ENCODE measurements around the gene ARIH2. TPM values are rescaled to one million over a fixed set of nuclear protein-coding genes. Genes with fewer than 3 reads are reported as not detected.

The ARIH2 gene
- total RNA-seq, 4 donors from 2014 or later = 57.9 to 148 (median 61.8) TPM

GRCh38 chr3:48950051-48950450 lies 31.4 kb downstream of the ARIH2 start:
- no peaks in the 10 kb centered on the region for H3K27me3 ChIP-seq
- 88% methylated on average over 1 of the region's 1 CpG for WGBS

GRCh38 chr3:48951764-48952163 lies 33.1 kb downstream of the ARIH2 start:
- no peaks in the 10 kb centered on the region for H3K9me3 ChIP-seq
- H3K4me1 ChIP-seq = peaks cover 10% of the 10 kb centered on the region
- H3K27me3 ChIP-seq = no peaks in the 10 kb centered on the region
- peaks cover 13% of the 10 kb centered on the region for H3K36me3 ChIP-seq
- DNase-seq (ENCODE audit: low spot score in 2 of 2) = no peak
- WGBS = 92% methylated on average over 4 of the region's 4 CpGs
- no peak overlapping the region for H3K4me3 ChIP-seq
- TF ChIP-seq POLR2AphosphoS5 (IDR thresholded peaks at IDR 0.05) (no peak), EP300 (IDR thresholded peaks at IDR 0.05) (no peak), CTCF (IDR thresholded peaks at IDR 0.05) (no peak), POLR2A (IDR thresholded peaks at IDR 0.05) (no peak)
- H3K27ac ChIP-seq = no peak overlapping the region

More at GRCh38 chr3:48950051-48950450, 31.4 kb downstream of the ARIH2 start:
- H3K36me3 ChIP-seq = peaks cover 22% of the 10 kb centered on the region
- no peaks in the 10 kb centered on the region for H3K9me3 ChIP-seq
- DNase-seq (ENCODE audit: low spot score in 2 of 2) = no peak
- H3K4me3 ChIP-seq = no peak overlapping the region
- TF ChIP-seq POLR2A (IDR thresholded peaks at IDR 0.05) (no peak), POLR2AphosphoS5 (IDR thresholded peaks at IDR 0.05) (no peak), CTCF (IDR thresholded peaks at IDR 0.05) (no peak), EP300 (IDR thresholded peaks at IDR 0.05) (no peak)
- peaks cover 10% of the 10 kb centered on the region for H3K4me1 ChIP-seq
- no peak overlapping the region for H3K27ac ChIP-seq

GRCh38 chr3:48952510-48953118 lies 34.0 kb downstream of the ARIH2 start:
- Histone ChIP-seq H3K9me3 (no peaks in the 10 kb centered on the region), H3K36me3 (peaks cover 16% of the 10 kb centered on the region), H3K4me1 (peaks cover 10% of the 10 kb centered on the region), H3K27me3 (no peaks in the 10 kb centered on the region), H3K4me3 (no peak overlapping the region), H3K27ac (no peak overlapping the region)
- 88% methylated on average over 8 of the region's 8 CpGs for WGBS
- TF ChIP-seq CTCF (IDR thresholded peaks at IDR 0.05) (peak; percentile 6 to 27), POLR2AphosphoS5 (IDR thresholded peaks at IDR 0.05) (no peak)
- DNase-seq (ENCODE audit: low spot score in 2 of 2) = no peak

GRCh38 chr3:48957006-48957705 lies 38.5 kb downstream of the ARIH2 start:
- no peak for DNase-seq (ENCODE audit: low spot score in 2 of 2)

More at GRCh38 chr3:48957006-48957705, 38.5 kb downstream of the ARIH2 start:
- no peak overlapping the region for H3K27ac ChIP-seq
- no peaks in the 10 kb centered on the region for H3K9me3 ChIP-seq
- H3K4me3 ChIP-seq = no peak overlapping the region
- H3K27me3 ChIP-seq = no peaks in the 10 kb centered on the region
- H3K4me1 ChIP-seq = peaks cover 5% of the 10 kb centered on the region
- TF ChIP-seq CTCF (IDR thresholded peaks at IDR 0.05) = no peak
- TF ChIP-seq POLR2AphosphoS5 (IDR thresholded peaks at IDR 0.05) = no peak
- TF ChIP-seq EP300 (IDR thresholded peaks at IDR 0.05) = no peak
- no peak for TF ChIP-seq POLR2A (IDR thresholded peaks at IDR 0.05)
- peaks cover 27% of the 10 kb centered on the region for H3K36me3 ChIP-seq
- WGBS = 96% methylated on average over 2 of the region's 2 CpGs
